C4-2B (cell line): ENCODE measurements around the gene ASCL3.

Experiments used
- H3K27ac ChIP-seq: fragments of 450-650 bp; 2 replicates; pipeline ENCODE4 v1.5.1; 2017
- CTCF ChIP-seq: fragments of 450-650 bp; conservative IDR thresholded peaks from 2 replicates; pipeline ENCODE4 v1.5.1; 2017; ENCODE audit warnings: mild to moderate bottlenecking
- ZFX ChIP-seq: fragments of 450-650 bp; IDR thresholded peaks from 2 replicates; pipeline ENCODE4 v1.6.1; 2017

ASCL3 gene

GRCh38 chr11:8928205-8928604 lies 14.6 kb downstream of the ASCL3 start:
- no peak overlapping the region for H3K27ac ChIP-seq
- no peak for TF ChIP-seq ZFX
- TF ChIP-seq CTCF = no peak

GRCh38 chr11:8927233-8927632 lies 15.6 kb downstream of the ASCL3 start:
- no peak overlapping the region for H3K27ac ChIP-seq

GRCh38 chr11:8926236-8926635 lies 16.6 kb downstream of the ASCL3 start:
- TF ChIP-seq ZFX (no peak), CTCF (no peak)
- H3K27ac ChIP-seq = no peak overlapping the region

More at GRCh38 chr11:8927233-8927632, 15.6 kb downstream of the ASCL3 start:
- no peak for TF ChIP-seq ZFX
- no peak for TF ChIP-seq CTCF

GRCh38 chr11:8925711-8926110 lies 17.1 kb downstream of the ASCL3 start:
- no peak for TF ChIP-seq CTCF
- TF ChIP-seq ZFX = no peak
- H3K27ac ChIP-seq = no peak overlapping the region

GRCh38 chr11:8922691-8923090 lies 20.1 kb downstream of the ASCL3 start:
- no peak for TF ChIP-seq ZFX
- no peak for TF ChIP-seq CTCF
- H3K27ac ChIP-seq = no peak overlapping the region

- no peak overlapping the region for H3K27ac ChIP-seq
- TF ChIP-seq ZFX = no peak
- no peak for TF ChIP-seq CTCF
Observed at GRCh38 chr11:8917157-8917825, 25.5 kb downstream of the ASCL3 start.

- H3K27ac ChIP-seq = no peak overlapping the region
- TF ChIP-seq ZFX = no peak
- peak; percentile 60 for TF ChIP-seq CTCF
Observed at GRCh38 chr11:8914661-8915018, 28.2 kb downstream of the ASCL3 start.
